ENCODE data around the gene CTU2.

GRCh38 chr16:88727871-88728270 is 21.6 kb downstream of the CTU2 start:
- no peak for TF ChIP-seq CTCF (IDR thresholded peaks at IDR 0.05; ENCODE audit: insufficient read depth, low read length)
- no peak for TF ChIP-seq POLR2AphosphoS5 (IDR thresholded peaks at IDR 0.05; ENCODE audit: low read depth)
- TF ChIP-seq GABPA (IDR thresholded peaks at IDR 0.05; ENCODE audit: low read depth): no peak
- TF ChIP-seq SPI1 (IDR thresholded peaks at IDR 0.05; ENCODE audit: borderline replicate concordance, low read depth): no peak

Measured in HL-60 (cell line).